Suprapubic skin (tissue), 4 donors: ENCODE results near the gene MAP3K10. TPM values are rescaled to one million over a fixed set of nuclear protein-coding genes. Genes with fewer than 3 reads are reported as not detected.

Experiments
- DNase-seq, 2 donors: peaks; one replicate each; pipeline ENCODE4 v3.0.0-alpha.2; 2019; ENCODE audit warnings: low spot score in 2 of 2
- H3K27ac ChIP-seq: fragments of 200-600 bp; sonication (generic); one replicate; pipeline ENCODE4 v1.5.1; 2019
- H3K27me3 ChIP-seq: fragments of 200-600 bp; sonication (generic); one replicate; pipeline ENCODE4 v1.5.1; 2019
- H3K36me3 ChIP-seq: fragments of 200-600 bp; sonication (generic); one replicate; pipeline ENCODE4 v1.5.1; 2019
- H3K4me1 ChIP-seq: fragments of 200-600 bp; sonication (generic); one replicate; pipeline ENCODE4 v1.5.1; 2019
- H3K4me3 ChIP-seq: fragments of 200-600 bp; sonication (generic); one replicate; pipeline ENCODE4 v1.5.1; 2019; ENCODE audit warnings: mild to moderate bottlenecking
- H3K9me3 ChIP-seq: fragments of 200-600 bp; sonication (generic); one replicate; pipeline ENCODE4 v1.5.1; 2019
- EP300 ChIP-seq: sonication (generic); formaldehyde crosslinking; IDR thresholded peaks from one replicate; pipeline ENCODE4 v1.6.1; 2017; ENCODE audit warnings: antibody characterized with exemption
- POLR2A ChIP-seq, 2 donors: fragments of 450-650 bp; IDR thresholded peaks; one replicate each; pipeline ENCODE4 v1.6.1; 2017; ENCODE audit warnings: antibody characterized with exemption in 2 of 2, mild to moderate bottlenecking in 2 of 2, moderate library complexity in 2 of 2
- POLR2AphosphoS5 ChIP-seq, 3 donors: sonication (generic); formaldehyde crosslinking; IDR thresholded peaks; one replicate each; pipeline ENCODE4 v1.6.1; 2017; ENCODE audit warnings: antibody characterized with exemption in 3 of 3
- WGBS: methylation state at CpG from one replicate; pipeline ENCODE4 v1.1.5; 2018; 5-methylcytosine and 5-hydroxymethylcytosine counted together
- total RNA-seq, 4 donors: library from RNA; depleted of rRNA; stranded (reverse); fragments of >200 nt; gene quantifications; one replicate each; pipeline ENCODE4 v1.1.0, GENCODE V29; 2016
- TF ChIP-seq, protein P1 (sequence below), 2 donors: fragments of 200-600 bp in 1 of 2; fragments of 450-650 bp in 1 of 2; sonication (generic) in 1 of 2; IDR thresholded peaks; one replicate each; pipeline ENCODE4 v1.5.1; 2016 to 2019; ENCODE audit warnings: antibody characterized with exemption in 2 of 2, mild to moderate bottlenecking in 1 of 2, moderate library complexity in 1 of 2

MAP3K10 gene
- total RNA-seq, 4 donors from 2014 or later, result 11.0 to 20.4 (median 17.1) TPM

- WGBS, result 85% methylated on average over 2 of the region's 2 CpGs
- TF ChIP-seq, protein P1, sequence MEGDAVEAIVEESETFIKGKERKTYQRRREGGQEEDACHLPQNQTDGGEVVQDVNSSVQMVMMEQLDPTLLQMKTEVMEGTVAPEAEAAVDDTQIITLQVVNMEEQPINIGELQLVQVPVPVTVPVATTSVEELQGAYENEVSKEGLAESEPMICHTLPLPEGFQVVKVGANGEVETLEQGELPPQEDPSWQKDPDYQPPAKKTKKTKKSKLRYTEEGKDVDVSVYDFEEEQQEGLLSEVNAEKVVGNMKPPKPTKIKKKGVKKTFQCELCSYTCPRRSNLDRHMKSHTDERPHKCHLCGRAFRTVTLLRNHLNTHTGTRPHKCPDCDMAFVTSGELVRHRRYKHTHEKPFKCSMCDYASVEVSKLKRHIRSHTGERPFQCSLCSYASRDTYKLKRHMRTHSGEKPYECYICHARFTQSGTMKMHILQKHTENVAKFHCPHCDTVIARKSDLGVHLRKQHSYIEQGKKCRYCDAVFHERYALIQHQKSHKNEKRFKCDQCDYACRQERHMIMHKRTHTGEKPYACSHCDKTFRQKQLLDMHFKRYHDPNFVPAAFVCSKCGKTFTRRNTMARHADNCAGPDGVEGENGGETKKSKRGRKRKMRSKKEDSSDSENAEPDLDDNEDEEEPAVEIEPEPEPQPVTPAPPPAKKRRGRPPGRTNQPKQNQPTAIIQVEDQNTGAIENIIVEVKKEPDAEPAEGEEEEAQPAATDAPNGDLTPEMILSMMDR (IDR thresholded peaks at IDR 0.05), result no peak
- no peak for TF ChIP-seq POLR2A (IDR thresholded peaks at IDR 0.05)
- TF ChIP-seq POLR2AphosphoS5 (IDR thresholded peaks at IDR 0.05), result no peak
- no peak for TF ChIP-seq EP300
- Histone ChIP-seq H3K9me3 (no peaks in the 10 kb centered on the region), H3K27me3 (no peaks in the 10 kb centered on the region), H3K4me3 (no peak overlapping the region), H3K4me1 (peaks cover 28% of the 10 kb centered on the region), H3K27ac (no peak overlapping the region), H3K36me3 (peaks cover 43% of the 10 kb centered on the region)
- no peak for DNase-seq
Observed at GRCh38 chr19:40243181-40243580, 52.0 kb downstream of the MAP3K10 start.

- TF ChIP-seq POLR2A (IDR thresholded peaks at IDR 0.05) (no peak), EP300 (no peak), POLR2AphosphoS5 (IDR thresholded peaks at IDR 0.05) (no peak)
- TF ChIP-seq, protein P1 (IDR thresholded peaks at IDR 0.05), result no peak
- 71% methylated on average over 12 of the region's 12 CpGs for WGBS
- no peaks in the 10 kb centered on the region for H3K9me3 ChIP-seq
- DNase-seq, result no peak
- no peak overlapping the region for H3K27ac ChIP-seq
- peaks cover 28% of the 10 kb centered on the region for H3K36me3 ChIP-seq
- peaks cover 28% of the 10 kb centered on the region for H3K4me1 ChIP-seq
- H3K4me3 ChIP-seq, result no peak overlapping the region
- no peaks in the 10 kb centered on the region for H3K27me3 ChIP-seq
Observed at GRCh38 chr19:40244579-40245317, 53.5 kb downstream of the MAP3K10 start.

DNA sequence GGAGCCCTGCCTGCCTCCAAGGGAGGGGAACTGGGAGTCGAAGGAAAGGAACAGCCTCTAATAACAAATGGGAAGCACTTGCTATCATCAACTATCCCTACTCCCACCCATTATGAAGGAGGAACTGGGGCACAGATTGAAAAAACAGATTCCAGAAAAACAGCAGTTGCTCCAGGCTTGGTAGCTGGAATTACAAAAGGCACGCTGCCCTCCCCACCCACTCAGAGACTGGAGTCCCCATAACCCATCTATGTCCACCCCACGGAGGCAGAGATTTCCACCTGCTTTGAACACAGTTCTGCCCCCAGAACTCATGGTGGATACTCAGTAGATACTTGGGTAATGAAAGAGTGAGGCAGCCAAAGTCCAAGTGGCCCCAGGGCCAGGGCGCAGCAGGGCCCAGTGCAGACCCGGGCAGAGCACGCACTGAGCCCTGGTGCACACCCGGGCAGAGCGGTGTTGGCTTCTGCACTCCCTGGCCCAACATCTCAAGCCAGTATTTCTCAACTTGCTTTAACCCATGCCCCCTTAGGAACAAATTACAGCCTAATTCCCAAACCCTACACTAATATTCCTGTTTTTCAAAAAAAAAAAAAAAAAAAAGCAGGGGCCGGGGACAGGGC, 54.4 kb downstream of the MAP3K10 start:
- Histone ChIP-seq H3K4me3 (no peak overlapping the region), H3K36me3 (peaks cover 21% of the 10 kb centered on the region), H3K4me1 (peaks cover 28% of the 10 kb centered on the region), H3K27ac (no peak overlapping the region), H3K9me3 (no peaks in the 10 kb centered on the region), H3K27me3 (no peaks in the 10 kb centered on the region)
- no peak for TF ChIP-seq POLR2A (IDR thresholded peaks at IDR 0.05)
- no peak for TF ChIP-seq EP300
- TF ChIP-seq, protein P1 (IDR thresholded peaks at IDR 0.05), result no peak
- TF ChIP-seq POLR2AphosphoS5 (IDR thresholded peaks at IDR 0.05), result no peak
- DNase-seq, result no peak
- 59% methylated on average over 9 of the region's 9 CpGs for WGBS

GRCh38 chr19:40246292-40247073, 55.3 kb downstream of the MAP3K10 start:
- H3K9me3 ChIP-seq, result no peaks in the 10 kb centered on the region
- WGBS, result 82% methylated on average over 6 of the region's 16 CpGs
- no peaks in the 10 kb centered on the region for H3K27me3 ChIP-seq
- DNase-seq, result no peak
- H3K27ac ChIP-seq, result no peak overlapping the region
- peaks cover 14% of the 10 kb centered on the region for H3K36me3 ChIP-seq
- no peak for TF ChIP-seq POLR2AphosphoS5 (IDR thresholded peaks at IDR 0.05)
- no peak for TF ChIP-seq EP300
- no peak for TF ChIP-seq POLR2A (IDR thresholded peaks at IDR 0.05)
- TF ChIP-seq, protein P1 (IDR thresholded peaks at IDR 0.05), result no peak
- peaks cover 28% of the 10 kb centered on the region for H3K4me1 ChIP-seq
- H3K4me3 ChIP-seq, result no peak overlapping the region

DNA sequence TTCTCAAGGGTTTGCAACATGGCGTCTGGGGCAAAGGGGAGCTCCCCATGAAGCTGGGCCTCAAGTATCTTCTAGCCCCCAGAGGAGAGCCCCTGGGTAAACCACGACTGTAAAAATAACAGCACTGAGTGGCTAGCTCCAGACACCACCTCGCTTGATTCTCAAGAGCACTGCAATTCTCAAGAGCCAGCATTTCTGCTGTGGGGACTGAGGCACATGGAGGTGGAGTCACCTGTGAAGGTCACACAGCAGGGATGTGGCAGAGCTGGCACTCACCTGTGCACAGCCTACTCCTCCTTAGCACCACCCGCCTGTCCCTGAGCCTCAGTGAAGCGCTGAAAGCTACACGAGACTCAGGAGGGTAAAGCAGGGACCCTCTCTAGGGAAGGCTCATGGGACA, 56.0 kb downstream of the MAP3K10 start:
- Histone ChIP-seq H3K27me3 (no peaks in the 10 kb centered on the region), H3K36me3 (peaks cover 13% of the 10 kb centered on the region), H3K4me1 (peaks cover 24% of the 10 kb centered on the region), H3K9me3 (no peaks in the 10 kb centered on the region), H3K4me3 (no peak overlapping the region), H3K27ac (no peak overlapping the region)
- TF ChIP-seq POLR2A (IDR thresholded peaks at IDR 0.05), result no peak
- TF ChIP-seq POLR2AphosphoS5 (IDR thresholded peaks at IDR 0.05), result no peak
- TF ChIP-seq, protein P1 (IDR thresholded peaks at IDR 0.05), result no peak
- no peak for TF ChIP-seq EP300
- DNase-seq, result no peak
- WGBS, result 100% methylated on average over 3 of the region's 6 CpGs
